Measurements from ENCODE around the gene DMTF1. TPM values are rescaled to one million over a fixed set of nuclear protein-coding genes. Genes with fewer than 3 reads are reported as not detected.

The DMTF1 gene
- total RNA-seq, 3 donors from 2014 or later = 39.7 to 45.5 (median 43.7) TPM

DNA sequence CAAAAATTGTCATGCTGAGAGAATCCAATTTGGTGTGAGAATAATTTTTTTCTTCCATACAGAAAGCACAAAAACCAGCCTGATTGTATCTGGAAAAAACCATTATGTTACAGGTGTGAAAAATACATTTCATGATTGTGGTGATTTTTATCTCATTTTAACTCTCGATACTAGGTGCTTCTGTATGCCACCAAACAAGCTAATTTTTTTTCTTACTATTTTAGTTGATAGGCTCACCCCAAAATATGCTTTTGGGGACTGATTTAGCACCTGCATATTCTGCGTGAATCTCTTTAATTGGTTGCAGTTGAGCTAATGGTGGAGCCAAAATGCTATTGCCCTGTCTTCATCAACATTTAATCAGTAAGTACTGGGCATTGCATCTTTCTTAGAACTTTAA, 1.9 kb downstream of the DMTF1 start:
- H3K9me3 Mint-ChIP-seq = no peaks in the 10 kb centered on the region
- H3K36me3 Mint-ChIP-seq (ENCODE audit: insufficient read depth) = peaks cover 7% of the 10 kb centered on the region
- H3K27me3 Mint-ChIP-seq (ENCODE audit: low read depth) = no peaks in the 10 kb centered on the region
- ATAC-seq (no peak), DNase-seq (no peak)
- H3K4me3 Mint-ChIP-seq = peak overlapping the region; percentile 96
- H3K4me1 Mint-ChIP-seq (ENCODE audit: low read depth) = peaks cover 52% of the 10 kb centered on the region

DNA sequence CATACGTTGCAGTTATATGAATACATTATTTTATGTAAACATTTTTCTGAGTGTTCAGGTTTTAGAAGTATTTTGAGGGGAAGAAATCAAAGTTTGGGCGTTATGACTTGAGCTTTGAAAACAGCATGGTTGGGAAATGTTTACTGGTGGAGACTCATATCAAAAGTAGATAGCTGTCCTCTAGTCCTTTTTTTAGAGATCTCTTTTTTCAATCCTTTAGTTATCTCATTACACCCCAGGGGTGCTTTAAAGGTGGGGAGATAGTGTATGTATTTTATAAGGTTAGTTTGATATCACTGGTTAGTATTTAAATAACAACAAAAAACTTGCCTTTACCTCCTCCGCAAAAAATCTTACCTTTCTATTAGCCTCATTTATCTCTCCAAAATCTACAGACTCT, 2.3 kb downstream of the DMTF1 start:
- Mint-ChIP-seq H3K27me3 (ENCODE audit: low read depth) (no peaks in the 10 kb centered on the region), H3K9me3 (no peaks in the 10 kb centered on the region), H3K36me3 (ENCODE audit: insufficient read depth) (peaks cover 10% of the 10 kb centered on the region), H3K4me3 (peak overlapping the region; percentile 96), H3K4me1 (ENCODE audit: low read depth) (peaks cover 54% of the 10 kb centered on the region)
- ATAC-seq (no peak), DNase-seq (no peak)

GRCh38 chr7:87155788-87156187, 3.5 kb downstream of the DMTF1 start:
- peaks cover 61% of the 10 kb centered on the region for H3K4me1 Mint-ChIP-seq (ENCODE audit: low read depth)
- no peaks in the 10 kb centered on the region for H3K27me3 Mint-ChIP-seq (ENCODE audit: low read depth)
- H3K9me3 Mint-ChIP-seq = no peaks in the 10 kb centered on the region
- H3K36me3 Mint-ChIP-seq (ENCODE audit: insufficient read depth) = peaks cover 13% of the 10 kb centered on the region
- DNase-seq (no peak), ATAC-seq (no peak)
- H3K4me3 Mint-ChIP-seq = no peak overlapping the region

DNA sequence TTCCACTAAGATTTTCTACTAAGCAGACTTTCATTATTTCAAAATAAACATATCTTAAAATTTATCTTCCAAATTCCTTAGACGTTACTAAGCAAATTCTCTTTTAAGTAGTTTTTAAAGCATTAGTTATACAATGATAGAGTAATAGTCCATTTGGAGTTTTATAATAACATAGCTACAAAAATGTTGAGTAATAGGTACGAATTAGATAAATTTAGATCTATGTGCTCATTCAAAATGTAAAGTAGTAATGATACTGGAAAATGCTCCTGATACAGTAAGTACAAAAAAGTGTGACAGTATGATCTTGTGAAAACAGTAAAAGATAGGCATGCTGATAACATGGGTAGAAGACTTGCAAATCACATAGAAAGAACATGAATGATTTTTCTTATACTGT, 4.5 kb downstream of the DMTF1 start:
- H3K27me3 Mint-ChIP-seq (ENCODE audit: low read depth) = no peaks in the 10 kb centered on the region
- H3K9me3 Mint-ChIP-seq = no peaks in the 10 kb centered on the region
- no peak for DNase-seq
- no peak for ATAC-seq
- peaks cover 59% of the 10 kb centered on the region for H3K4me1 Mint-ChIP-seq (ENCODE audit: low read depth)
- no peak overlapping the region for H3K4me3 Mint-ChIP-seq
- peaks cover 13% of the 10 kb centered on the region for H3K36me3 Mint-ChIP-seq (ENCODE audit: insufficient read depth)

DNA sequence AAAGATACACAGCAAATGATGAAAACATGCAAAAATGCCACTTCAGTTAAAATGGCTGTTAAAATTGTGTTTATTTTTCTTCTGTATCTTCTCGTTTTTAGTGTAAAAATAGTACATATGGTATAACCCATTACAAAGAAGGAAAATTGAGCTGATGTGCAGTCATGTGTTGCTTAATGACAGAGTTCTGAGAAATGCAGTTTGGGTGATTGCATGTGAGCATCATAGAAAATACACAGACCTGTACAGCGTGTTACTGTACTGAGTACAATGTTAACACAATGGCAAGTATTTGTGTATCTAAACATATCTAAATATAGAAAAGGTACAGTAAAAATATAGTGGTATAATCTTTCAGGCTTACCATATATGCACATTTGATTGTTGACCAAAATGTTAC, 7.3 kb downstream of the DMTF1 start:
- DNase-seq (no peak), ATAC-seq (no peak)
- Mint-ChIP-seq H3K4me3 (no peak overlapping the region), H3K36me3 (ENCODE audit: insufficient read depth) (peaks cover 19% of the 10 kb centered on the region), H3K4me1 (ENCODE audit: low read depth) (peaks cover 57% of the 10 kb centered on the region), H3K27me3 (ENCODE audit: low read depth) (no peaks in the 10 kb centered on the region), H3K9me3 (no peaks in the 10 kb centered on the region)

- H3K4me3 Mint-ChIP-seq = no peak overlapping the region
- no peak for DNase-seq
- ATAC-seq = no peak
- peaks cover 42% of the 10 kb centered on the region for H3K36me3 Mint-ChIP-seq (ENCODE audit: insufficient read depth)
- H3K9me3 Mint-ChIP-seq = no peaks in the 10 kb centered on the region
- H3K4me1 Mint-ChIP-seq (ENCODE audit: low read depth) = peaks cover 28% of the 10 kb centered on the region
- H3K27me3 Mint-ChIP-seq (ENCODE audit: low read depth) = no peaks in the 10 kb centered on the region
Observed at GRCh38 chr7:87164433-87164832, 12.2 kb downstream of the DMTF1 start.

DNA sequence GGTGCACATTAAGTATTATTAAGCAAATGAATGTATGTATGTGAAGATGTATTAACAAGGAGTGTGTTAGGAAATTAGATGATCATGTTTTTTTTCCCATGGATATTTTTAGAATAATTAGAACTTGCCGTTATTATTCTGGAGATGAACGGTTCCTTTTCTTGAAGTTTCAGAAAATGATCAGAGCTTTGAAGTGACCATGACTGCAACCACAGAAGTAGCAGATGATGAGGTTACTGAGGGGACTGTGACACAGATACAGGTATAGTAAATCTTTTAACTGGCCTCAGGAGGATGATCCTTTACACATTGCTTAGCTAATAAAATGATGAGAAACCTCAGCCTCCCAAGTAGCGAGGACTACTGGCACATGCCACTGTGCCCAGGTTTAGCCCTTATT, 18.6 kb downstream of the DMTF1 start:
- Mint-ChIP-seq H3K4me1 (ENCODE audit: low read depth) (peaks cover 12% of the 10 kb centered on the region), H3K9me3 (no peaks in the 10 kb centered on the region), H3K27me3 (ENCODE audit: low read depth) (no peaks in the 10 kb centered on the region), H3K4me3 (no peak overlapping the region), H3K36me3 (ENCODE audit: insufficient read depth) (peaks cover 53% of the 10 kb centered on the region)
- ATAC-seq (no peak), DNase-seq (no peak)

DNA sequence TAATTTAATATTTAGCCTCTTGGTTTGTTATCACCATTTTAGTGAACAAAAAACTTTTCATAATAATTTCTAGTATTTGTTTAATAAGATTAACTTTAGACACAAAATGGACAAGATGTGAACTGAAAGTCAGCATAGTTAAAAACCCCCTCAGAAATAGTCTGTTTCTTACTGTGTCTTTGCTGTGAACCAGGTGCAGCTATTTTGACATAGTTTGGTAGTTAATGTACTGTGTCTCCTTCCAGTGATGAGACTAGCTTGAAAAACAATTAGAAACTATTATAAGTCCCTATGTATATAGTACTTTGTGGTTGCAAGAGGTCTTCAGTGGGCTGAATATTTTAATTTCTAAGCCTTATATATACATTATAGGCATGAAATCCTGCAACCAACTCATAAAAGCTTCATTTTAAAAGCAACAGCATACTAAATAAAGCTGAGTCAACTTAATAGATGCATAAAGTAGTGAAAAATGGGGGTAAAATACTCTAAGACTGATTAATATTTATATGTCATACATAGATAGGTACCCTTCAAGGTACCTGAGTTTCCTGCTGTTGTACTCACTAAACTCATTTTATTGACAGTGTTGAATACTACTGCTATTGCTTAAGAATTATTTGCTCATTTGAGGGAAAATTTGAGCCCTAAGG, 19.2 kb downstream of the DMTF1 start:
- H3K36me3 Mint-ChIP-seq (ENCODE audit: insufficient read depth) = peaks cover 54% of the 10 kb centered on the region

DNA sequence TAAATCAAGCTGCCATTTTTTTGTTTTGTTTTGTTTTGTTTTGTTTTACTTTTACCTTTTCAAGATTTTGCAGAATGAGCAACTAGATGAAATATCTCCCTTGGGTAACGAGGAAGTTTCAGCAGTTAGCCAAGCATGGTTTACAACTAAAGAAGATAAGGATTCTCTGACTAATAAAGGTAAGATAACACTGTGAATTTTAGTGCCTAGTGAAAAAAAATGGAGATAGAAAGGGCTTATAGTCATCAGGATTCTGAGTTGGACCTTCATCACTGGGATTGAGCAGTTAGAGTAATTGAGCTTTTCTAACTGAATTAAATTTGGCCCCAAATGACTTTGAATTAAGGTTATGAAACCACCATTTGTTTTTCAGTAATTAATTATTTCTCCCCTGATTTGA, 21.2 kb downstream of the DMTF1 start:
- ATAC-seq (no peak), DNase-seq (no peak)
- Mint-ChIP-seq H3K36me3 (ENCODE audit: insufficient read depth) (peaks cover 53% of the 10 kb centered on the region), H3K4me3 (no peak overlapping the region), H3K27me3 (ENCODE audit: low read depth) (no peaks in the 10 kb centered on the region), H3K9me3 (no peaks in the 10 kb centered on the region), H3K4me1 (ENCODE audit: low read depth) (peaks cover 18% of the 10 kb centered on the region)

More for the DNA sequence above, 19.2 kb downstream of the DMTF1 start:
- Mint-ChIP-seq H3K27me3 (ENCODE audit: low read depth) (no peaks in the 10 kb centered on the region), H3K9me3 (no peaks in the 10 kb centered on the region), H3K4me1 (ENCODE audit: low read depth) (peaks cover 14% of the 10 kb centered on the region), H3K4me3 (no peak overlapping the region)
- ATAC-seq (no peak), DNase-seq (no peak)

- Mint-ChIP-seq H3K36me3 (ENCODE audit: insufficient read depth) (peaks cover 51% of the 10 kb centered on the region), H3K9me3 (no peaks in the 10 kb centered on the region), H3K4me1 (ENCODE audit: low read depth) (peaks cover 22% of the 10 kb centered on the region), H3K4me3 (no peak overlapping the region), H3K27me3 (ENCODE audit: low read depth) (no peaks in the 10 kb centered on the region)
- ATAC-seq = no peak
- DNase-seq = no peak
Observed at GRCh38 chr7:87178320-87178719, 26.1 kb downstream of the DMTF1 start.

DNA sequence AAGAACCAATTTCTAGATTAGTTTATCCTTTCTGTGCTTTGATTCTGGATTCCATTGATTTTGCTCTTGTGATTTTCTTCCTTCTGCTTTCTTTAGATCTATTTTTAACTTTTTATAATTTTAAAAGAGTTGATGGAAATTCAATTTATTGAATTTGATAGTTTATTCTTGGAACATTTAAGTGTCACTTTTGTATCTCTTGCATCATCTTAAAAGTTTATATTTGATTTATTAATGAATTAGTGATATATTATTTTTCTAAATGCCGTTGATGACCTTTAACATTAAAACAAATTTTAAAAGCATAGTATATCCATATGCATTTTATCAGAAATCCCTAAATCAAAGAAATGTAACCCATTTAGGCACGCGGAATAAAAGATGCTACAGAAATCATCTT, 26.9 kb downstream of the DMTF1 start:
- Mint-ChIP-seq H3K4me1 (ENCODE audit: low read depth) (peaks cover 17% of the 10 kb centered on the region), H3K9me3 (no peaks in the 10 kb centered on the region), H3K4me3 (no peak overlapping the region), H3K36me3 (ENCODE audit: insufficient read depth) (peaks cover 51% of the 10 kb centered on the region), H3K27me3 (ENCODE audit: low read depth) (no peaks in the 10 kb centered on the region)
- no peak for DNase-seq
- no peak for ATAC-seq

- DNase-seq = no peak
- Mint-ChIP-seq H3K4me3 (no peak overlapping the region), H3K27me3 (ENCODE audit: low read depth) (no peaks in the 10 kb centered on the region), H3K9me3 (no peaks in the 10 kb centered on the region), H3K4me1 (ENCODE audit: low read depth) (peaks cover 21% of the 10 kb centered on the region), H3K36me3 (ENCODE audit: insufficient read depth) (peaks cover 52% of the 10 kb centered on the region)
- ATAC-seq = no peak
Observed at GRCh38 chr7:87187120-87187519, 34.9 kb downstream of the DMTF1 start.

DNA sequence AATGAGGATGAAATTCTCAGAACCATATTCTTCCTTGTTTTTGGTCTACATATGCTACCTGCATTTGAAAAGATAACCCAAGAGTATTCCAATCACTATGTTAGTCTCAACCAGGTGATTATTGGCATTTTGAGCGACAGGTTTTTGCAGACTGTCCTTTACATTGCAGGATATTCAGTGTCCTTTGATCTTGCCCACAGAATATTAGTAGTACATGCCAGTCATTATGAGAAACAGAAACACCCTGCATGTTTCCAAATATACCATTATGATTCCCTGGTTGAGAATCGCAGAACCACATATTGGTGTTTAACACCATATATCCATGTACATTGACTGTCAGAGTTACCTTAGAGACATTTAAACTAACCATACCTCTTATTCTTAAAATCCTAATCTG, 36.7 kb downstream of the DMTF1 start:
- Mint-ChIP-seq H3K36me3 (ENCODE audit: insufficient read depth) (peaks cover 55% of the 10 kb centered on the region), H3K9me3 (no peaks in the 10 kb centered on the region), H3K4me3 (no peak overlapping the region), H3K27me3 (ENCODE audit: low read depth) (no peaks in the 10 kb centered on the region), H3K4me1 (ENCODE audit: low read depth) (peaks cover 22% of the 10 kb centered on the region)
- DNase-seq = no peak
- ATAC-seq = no peak

DNA sequence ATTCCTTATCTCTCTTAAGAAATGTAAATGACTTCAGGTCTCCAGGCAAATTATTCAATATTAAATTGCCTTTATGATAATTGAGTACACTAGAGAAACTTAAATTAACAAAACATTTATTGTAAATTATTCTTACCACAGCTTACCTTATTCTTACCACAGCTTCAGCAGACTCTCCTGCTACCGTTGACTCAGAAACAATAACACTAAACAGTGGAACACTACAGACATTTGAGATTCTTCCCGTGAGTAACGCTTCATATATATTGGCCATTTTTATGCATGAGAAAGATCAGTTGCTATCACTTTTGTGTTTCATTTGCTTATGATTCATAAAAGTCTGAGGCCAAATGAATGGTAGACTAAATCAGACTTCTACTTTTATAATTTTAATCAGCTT, 38.5 kb downstream of the DMTF1 start:
- DNase-seq = no peak
- H3K36me3 Mint-ChIP-seq (ENCODE audit: insufficient read depth) = peaks cover 46% of the 10 kb centered on the region
- peak; percentile 42 to 61 for ATAC-seq
- H3K27me3 Mint-ChIP-seq (ENCODE audit: low read depth) = no peaks in the 10 kb centered on the region
- H3K4me3 Mint-ChIP-seq = no peak overlapping the region
- H3K4me1 Mint-ChIP-seq (ENCODE audit: low read depth) = peaks cover 24% of the 10 kb centered on the region
- no peaks in the 10 kb centered on the region for H3K9me3 Mint-ChIP-seq

DNA sequence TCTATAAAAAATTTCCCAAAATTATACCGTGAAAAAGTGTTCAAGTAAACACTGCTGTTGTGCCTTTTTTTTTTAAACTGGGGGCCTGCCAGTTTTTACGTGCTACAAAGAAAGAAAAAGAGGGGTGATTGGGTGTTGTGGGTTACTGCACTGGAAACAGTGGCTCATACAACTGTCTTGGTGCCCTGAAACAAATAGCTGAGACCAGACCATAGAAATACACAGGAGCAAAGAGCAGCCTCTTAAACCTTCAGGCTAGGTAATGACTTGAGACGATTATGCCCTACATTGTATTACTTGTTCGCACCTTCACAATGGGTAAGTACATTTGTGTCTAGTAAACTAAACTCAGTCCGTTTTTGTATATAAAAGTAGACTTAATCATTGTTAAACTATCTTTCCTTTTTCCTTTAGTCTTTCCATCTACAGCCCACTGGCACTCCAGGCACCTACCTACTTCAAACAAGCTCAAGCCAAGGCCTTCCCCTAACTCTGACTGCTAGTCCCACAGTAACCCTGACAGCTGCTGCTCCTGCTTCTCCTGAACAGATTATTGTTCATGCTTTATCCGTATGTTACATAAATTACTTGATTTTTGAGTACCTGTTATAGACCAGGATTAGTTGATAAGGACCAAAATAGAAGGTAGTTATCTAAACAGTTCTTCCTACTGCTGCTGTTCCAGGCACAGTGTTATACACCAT, 40.7 kb downstream of the DMTF1 start:
- DNase-seq = no peak
- no peaks in the 10 kb centered on the region for H3K9me3 Mint-ChIP-seq
- no peak overlapping the region for H3K4me3 Mint-ChIP-seq
- peaks cover 26% of the 10 kb centered on the region for H3K4me1 Mint-ChIP-seq (ENCODE audit: low read depth)
- no peak for ATAC-seq
- H3K27me3 Mint-ChIP-seq (ENCODE audit: low read depth) = no peaks in the 10 kb centered on the region
- peaks cover 55% of the 10 kb centered on the region for H3K36me3 Mint-ChIP-seq (ENCODE audit: insufficient read depth)
